ENCODE results near the gene EXOC4. TPM values are rescaled to one million over a fixed set of nuclear protein-coding genes. Genes with fewer than 3 reads are reported as not detected.

EXOC4 gene
- total and polyA plus RNA-seq, 2 of the 8 experiments (the other 6 are each of a cell fraction or from before 2014, with no cell fraction given), result 27.0 to 67.3 TPM

GRCh38 chr7:133448012-133448411, 195.1 kb downstream of the EXOC4 start (continued):
- no peak for TF ChIP-seq KDM4A (IDR thresholded peaks at IDR 0.05; ENCODE audit: low read depth, low read length, severe bottlenecking)
